CD4-positive, alpha-beta T cell treated with Interleukin-6 at 100 ng/mL for 8 hours (primary cell): ENCODE data around the gene ATG3.
"Not testable (repeated sequence)": the region's sequence is repeated elsewhere in the genome, so short reads cannot be mapped to it uniquely, and the experiment has no call there.

Experiments used
- DNase-seq: peaks from one replicate; pipeline ENCODE4 v3.0.0-alpha.2; 2020; ENCODE audit warnings: mixed read lengths, low spot score

ATG3 gene

GRCh38 chr3:112561734-112562529, at the start of gene ATG3, which contains the start of gene SLC35A5:
TSS of gene ATG3 (minus strand) at chr3:112561962. CDS start at chr3:112561528, 434 bp downstream.
TSS of gene SLC35A5 (plus strand) at chr3:112562045. CDS start at chr3:112563404, 1,359 bp downstream.
- peak; percentile 98 for DNase-seq

GRCh38 chr3:112610121-112610520, 48.4 kb upstream of the ATG3 start:
- DNase-seq: no peak

GRCh38 chr3:112607863-112608262, 46.1 kb upstream of the ATG3 start:
- no peak for DNase-seq

- DNase-seq: no peak
Observed at GRCh38 chr3:112606098-112606497, 44.3 kb upstream of the ATG3 start.

- DNase-seq: no peak
Observed at GRCh38 chr3:112605285-112605684, 43.5 kb upstream of the ATG3 start.

- no peak for DNase-seq
Observed at GRCh38 chr3:112604536-112604935, 42.8 kb upstream of the ATG3 start.

- no peak for DNase-seq
Observed at GRCh38 chr3:112602217-112602838, 40.6 kb upstream of the ATG3 start.

- DNase-seq: no peak
Observed at GRCh38 chr3:112598731-112599130, 37.0 kb upstream of the ATG3 start.

GRCh38 chr3:112597945-112598344, 36.2 kb upstream of the ATG3 start:
- DNase-seq: no peak

- no peak for DNase-seq
Observed at GRCh38 chr3:112594856-112595255, 33.1 kb upstream of the ATG3 start.

- no peak for DNase-seq
Observed at GRCh38 chr3:112593258-112593657, 31.5 kb upstream of the ATG3 start.

- no peak for DNase-seq
Observed at GRCh38 chr3:112587336-112587735, 25.6 kb upstream of the ATG3 start.

- no peak for DNase-seq
Observed at GRCh38 chr3:112585782-112586181, 24.0 kb upstream of the ATG3 start.

GRCh38 chr3:112583105-112583504, 21.3 kb upstream of the ATG3 start:
- no peak for DNase-seq

GRCh38 chr3:112582244-112582874, 20.6 kb upstream of the ATG3 start:
- DNase-seq: peak; percentile 11

GRCh38 chr3:112579697-112580096, 17.9 kb upstream of the ATG3 start:
- DNase-seq: no peak

GRCh38 chr3:112579232-112579631, 17.5 kb upstream of the ATG3 start:
- no peak for DNase-seq

- DNase-seq: no peak
Observed at GRCh38 chr3:112572701-112573100, 10.9 kb upstream of the ATG3 start.

- no peak for DNase-seq
Observed at GRCh38 chr3:112569265-112569664, 7.5 kb upstream of the ATG3 start.

- DNase-seq: no peak
Observed at GRCh38 chr3:112568642-112569041, 6.9 kb upstream of the ATG3 start.

- no peak for DNase-seq
Observed at GRCh38 chr3:112564940-112565305, 3.2 kb upstream of the ATG3 start.

- not testable (repeated sequence) for DNase-seq
Observed at GRCh38 chr3:112564247-112564939, 2.6 kb upstream of the ATG3 start.

GRCh38 chr3:112561484-112561733, 353 bp downstream of the ATG3 start:
- no peak for DNase-seq
